ENCODE measurements around the gene PTPRE.
A peak's percentile ranks its signal among the peaks of the same experiment; 100 is the strongest.

The PTPRE gene

DNA sequence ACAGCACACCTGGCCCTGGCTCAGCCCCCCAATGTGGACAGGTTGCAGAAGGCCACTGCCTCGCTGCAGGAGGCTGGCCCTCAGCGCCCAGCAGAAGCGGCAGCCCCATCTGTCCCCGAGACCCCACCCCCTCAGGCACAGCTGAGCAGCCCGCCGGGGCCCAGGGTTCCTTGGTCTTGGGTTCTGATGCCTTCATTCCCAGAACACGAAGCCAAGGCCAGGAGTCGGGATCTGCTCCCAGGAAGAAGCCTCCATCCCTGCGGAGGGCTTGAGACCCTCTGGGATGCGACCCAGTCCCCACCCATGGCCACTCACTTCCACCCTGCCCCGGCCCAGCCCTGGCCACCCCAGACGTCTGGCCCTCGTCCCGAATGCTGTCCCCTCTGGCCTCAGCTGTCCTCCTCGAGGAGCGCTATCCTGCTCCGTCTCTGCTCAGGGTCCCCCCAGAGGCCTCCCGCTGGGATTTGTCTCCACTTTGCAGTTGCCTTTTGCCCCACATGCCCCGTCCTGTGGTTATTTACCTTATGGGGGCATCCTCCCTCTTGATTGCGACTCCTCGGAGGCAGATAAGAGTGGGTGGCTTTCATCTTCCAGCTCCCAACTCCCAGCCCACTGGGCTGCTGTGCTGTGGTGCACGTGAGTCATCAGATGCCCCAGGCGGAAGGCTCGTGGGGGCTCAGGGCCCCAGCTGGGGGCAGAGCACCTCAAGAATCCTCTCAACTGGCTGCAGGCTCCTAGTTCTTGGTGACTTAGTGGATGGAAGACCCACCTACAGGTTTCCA, 121.8 kb downstream of the PTPRE start:
- peak; percentile 43 for DNase-seq

DNA sequence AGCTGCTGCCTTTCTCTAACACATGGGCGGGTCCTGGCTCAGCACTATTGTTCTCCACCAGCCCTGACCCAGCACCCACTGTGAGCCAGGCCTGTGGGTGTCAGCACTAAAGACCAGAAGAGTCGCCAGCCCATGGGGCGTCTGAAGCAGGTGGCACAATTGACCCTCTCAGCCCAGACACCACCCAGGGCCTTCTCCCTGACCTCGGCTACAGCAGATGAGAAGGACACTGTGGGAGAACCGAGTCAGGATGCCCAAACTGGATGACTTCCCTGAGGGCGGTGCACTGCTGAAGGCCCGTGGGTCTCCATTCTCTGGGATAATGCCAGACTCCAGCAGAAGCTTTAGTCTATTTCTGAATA, 122.4 kb downstream of the PTPRE start:
- DNase-seq = peak; percentile 27

DNA sequence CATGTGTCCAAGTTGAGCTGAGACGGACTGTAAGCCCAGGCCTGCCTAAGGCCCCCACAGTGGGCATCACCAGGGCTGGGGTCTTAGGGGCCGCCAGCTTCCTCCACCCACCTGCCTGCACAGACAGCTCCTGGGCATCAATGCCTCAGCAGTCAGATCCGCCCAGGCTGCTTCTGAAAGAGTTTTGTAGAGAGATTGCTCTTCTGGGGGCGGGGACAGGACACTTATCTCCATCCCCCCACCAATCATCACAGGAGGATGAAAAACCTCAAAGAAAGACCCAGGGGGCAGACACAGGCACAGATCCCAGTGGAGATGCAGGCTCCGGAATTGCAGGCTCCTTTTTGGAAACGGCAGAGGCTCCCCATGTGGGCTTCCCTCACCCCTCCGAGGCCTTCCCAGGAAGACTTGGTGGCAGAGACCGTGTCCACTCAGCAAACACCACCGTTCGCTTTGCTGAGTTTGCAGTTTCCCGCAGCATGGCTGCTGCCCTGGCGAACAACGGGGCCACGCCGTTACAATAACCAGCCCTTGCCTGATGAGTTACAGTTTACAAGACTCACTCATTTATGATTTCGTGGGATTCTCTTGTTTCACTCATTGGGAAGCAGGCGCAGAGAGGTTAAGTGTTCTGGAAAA, 122.9 kb downstream of the PTPRE start:
- no peak for DNase-seq

DNA sequence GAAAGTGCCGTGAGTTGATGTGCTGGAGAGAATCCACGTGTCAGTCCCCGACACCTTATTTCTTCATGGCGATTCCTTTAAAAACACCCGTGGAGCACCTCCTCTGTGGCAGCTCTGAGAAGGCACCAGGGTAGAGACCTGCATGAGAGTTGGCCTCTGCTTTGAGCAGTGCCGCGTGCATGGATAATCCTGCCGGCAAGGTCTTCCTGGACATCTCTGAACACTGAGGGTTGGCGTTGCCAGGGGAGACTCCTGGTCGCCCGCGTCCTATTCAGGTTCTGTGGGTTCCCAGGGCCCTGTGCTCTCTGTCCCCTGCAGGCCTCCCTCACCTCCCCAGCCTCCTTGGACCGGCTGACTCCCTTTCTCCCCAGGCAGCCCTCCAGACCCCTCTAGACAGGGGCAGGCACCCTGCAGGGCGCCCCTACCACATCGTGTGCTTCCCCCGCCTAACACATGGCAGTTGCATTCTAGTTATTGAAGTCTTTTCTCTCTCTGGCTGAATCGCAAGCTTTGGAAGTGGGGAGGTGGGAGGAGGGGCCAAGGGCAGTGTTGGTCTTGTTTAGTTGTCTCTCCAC, 123.7 kb downstream of the PTPRE start:
- DNase-seq = no peak

GRCh38 chr10:128031216-128031615, 124.3 kb downstream of the PTPRE start:
- DNase-seq = no peak

- no peak for DNase-seq
Observed at GRCh38 chr10:128032466-128032865, 125.6 kb downstream of the PTPRE start.

DNA sequence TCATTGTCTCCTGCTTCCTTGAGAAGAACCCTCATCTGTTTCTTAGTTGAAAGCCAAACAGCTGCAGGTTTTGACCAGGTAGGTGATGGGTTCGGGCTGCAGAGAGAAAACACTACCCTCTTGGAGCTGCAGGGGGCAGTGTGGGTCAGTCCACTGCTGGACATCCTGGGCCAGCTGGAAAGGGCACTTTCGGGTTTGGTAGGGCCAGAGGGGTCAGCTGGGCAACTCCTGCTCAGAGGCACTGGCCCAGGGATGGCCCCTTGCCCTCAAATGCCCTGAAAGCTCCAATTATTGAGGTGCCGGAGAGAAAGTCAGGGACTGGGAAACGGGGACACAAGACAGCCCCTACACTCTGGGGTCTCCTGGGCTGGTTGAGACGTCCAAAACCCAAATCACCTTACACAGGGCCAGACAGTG, 128.7 kb downstream of the PTPRE start:
- no peak for DNase-seq

- no peak for DNase-seq
Observed at GRCh38 chr10:128036011-128036615, 129.2 kb downstream of the PTPRE start.

DNA sequence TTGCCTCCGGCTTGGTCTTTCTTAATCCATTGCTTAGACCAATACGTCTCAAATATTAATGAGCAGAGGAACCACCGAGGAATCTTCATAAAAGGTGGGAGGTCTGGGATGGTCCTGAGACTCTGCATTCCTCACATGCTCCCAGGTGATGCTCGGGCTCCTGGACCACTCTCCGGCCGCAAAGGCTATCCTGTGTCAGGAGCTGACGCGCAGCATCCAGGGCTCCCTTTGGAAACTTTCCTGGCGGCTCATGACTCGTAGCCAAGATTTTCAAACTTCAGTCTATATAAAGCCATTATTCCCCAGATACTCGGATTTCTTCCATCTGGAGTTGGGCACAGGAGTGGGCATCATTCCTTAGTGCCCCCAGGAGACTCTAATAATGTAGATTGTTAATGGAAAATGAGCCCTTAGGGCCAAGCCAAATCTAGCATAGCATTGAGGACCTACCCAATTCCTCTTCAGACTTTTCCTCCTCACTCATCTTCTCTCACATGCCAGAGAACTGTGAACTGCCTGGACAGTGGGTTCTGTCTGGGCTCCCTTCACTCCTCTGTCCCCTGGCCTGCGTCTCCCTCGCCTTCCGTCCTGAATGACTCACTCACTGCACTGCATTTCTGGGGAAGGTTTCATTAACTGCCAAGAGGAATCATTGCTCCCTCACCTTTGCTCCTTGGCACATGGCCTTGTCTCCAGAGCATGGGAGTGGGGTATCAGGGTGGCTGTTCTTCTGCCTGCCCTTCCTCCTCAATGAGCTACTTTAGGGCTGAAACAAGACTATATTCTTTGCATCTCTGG, 130.0 kb downstream of the PTPRE start:
- DNase-seq = no peak

DNA sequence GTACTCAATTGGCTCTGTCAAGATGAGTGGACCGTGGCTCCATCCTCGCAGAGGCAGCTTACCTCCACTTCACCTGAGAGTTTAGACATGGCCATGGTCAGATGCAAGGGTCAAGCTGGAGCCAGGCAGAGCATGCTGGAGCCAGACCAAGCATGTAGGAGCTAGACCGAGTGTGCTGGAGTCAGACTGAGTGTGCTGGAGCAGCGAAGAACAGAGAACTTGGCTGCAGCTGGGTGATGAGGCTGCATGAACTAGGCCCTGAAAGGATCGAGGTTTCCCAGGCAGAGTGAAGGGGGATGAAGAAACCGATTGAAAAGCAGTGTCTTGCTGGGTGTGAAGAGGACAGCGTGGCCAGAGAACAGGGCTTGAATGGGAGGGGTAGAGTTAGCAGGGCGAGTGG, 133.2 kb downstream of the PTPRE start:
- DNase-seq = no peak

DNA sequence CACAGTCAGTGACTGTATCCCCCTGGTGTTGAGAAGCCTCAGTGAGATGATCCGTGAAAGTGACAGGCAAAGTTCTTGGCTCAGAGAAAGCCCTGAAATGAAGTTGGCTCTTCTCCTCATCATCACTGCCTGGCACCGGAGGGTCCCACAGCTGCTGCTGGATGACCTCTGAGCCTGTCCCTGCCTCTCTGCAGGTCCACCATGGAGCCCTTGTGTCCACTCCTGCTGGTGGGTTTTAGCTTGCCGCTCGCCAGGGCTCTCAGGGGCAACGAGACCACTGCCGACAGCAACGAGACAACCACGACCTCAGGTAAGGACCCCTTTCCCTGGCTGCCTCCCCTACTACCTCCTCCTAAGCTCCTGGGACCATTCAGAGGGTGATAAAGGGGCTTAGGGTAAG, 133.8 kb downstream of the PTPRE start:
- DNase-seq = no peak

- no peak for DNase-seq
Observed at GRCh38 chr10:128042131-128042610, 135.3 kb downstream of the PTPRE start.

DNA sequence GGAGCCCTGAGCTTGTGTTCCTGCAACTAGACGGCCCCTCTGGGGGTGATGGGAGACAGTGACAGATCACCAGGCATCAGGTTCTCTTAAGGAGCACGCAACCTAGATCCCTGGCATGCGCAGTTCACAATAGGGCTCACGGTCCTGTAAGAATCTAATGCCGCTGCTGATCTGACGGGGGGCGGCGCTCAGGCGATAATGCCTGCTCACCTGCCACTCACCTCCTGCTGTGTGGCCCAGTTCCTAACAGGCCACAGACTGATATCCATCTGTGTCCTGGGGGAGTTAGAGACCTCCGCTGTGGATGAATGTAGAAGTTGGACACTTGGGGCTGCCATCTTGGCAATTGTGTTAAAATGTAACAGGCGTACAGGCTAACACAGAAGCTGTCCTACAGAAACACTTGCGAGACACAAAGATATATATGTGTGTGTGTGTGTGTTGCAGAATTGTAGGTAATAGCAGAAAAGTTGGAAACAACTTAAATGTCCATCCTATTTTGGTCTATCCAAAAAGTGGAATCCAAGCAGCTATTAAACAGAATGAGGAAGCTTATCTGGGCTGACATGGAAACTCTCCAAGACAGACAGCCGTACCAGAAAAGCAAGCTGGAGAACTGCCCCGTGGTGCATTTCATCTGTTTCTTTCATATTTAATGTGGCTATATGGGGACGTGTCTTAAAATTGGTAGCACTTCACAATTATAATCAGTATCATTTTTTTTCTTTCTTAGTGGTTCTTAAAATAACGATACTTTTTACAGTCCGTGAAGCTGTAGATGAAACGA, 136.5 kb downstream of the PTPRE start:
- no peak for DNase-seq

DNA sequence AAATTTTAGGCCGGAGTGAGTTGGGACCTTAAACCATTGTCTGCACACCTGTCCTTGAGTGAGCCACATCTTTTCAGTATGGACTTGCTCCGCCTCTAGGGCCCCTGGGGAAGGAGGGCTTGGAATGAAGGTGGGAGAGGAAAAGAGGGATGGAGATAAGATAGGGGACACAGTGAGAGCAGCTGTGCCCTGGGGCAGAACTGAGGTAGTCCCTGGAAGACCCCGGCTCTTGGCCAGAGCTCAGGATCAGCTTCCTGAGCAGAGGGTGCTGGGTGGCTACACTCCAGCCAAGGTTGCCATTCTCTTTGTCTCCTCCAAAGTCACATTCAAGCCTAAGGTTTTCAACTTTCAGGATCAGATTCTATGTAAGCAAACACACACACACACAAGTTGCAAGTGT, 137.3 kb downstream of the PTPRE start:
- no peak for DNase-seq

DNA sequence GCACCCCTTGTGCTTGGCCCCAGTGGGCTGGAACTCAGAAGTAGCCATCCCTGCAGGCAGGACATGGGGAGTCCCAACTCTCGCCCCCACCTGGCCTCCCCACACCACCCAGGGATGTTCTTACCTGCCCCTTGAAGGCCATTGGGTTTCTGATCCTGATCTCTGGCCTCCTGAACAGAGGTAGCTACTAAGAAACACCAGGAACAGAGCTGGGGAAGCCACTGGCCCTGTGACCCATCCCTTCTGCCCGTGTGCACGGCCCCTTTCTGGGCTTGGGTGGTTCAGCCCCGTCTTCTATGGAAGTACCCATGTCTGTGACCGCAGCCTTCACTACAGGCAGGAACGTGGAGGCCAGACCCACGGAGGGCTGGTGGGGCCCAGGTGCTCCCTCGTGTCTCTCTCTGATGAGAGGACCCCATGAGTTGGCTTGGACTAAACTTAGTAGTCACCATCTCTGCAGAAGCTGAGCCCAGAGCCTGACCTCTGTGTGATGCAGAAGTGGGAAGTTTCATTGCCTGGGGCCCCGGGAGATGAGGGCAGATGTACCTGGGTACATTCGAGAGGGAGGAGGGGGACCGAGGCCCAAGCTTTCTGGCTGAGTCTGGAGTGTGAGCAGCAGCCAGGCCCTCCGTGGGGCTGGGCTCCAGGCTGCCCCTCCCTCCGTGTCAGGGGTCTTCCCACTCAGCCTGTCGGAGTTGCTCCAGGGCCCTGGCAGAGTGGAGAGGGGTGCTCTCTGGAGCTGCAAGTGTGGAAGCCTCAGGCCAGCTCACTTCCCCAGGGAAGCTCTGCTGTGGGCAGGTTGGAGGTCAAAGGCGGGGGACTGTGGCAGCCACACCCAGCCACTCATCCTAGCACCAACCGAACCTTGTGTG, 138.3 kb downstream of the PTPRE start:
- DNase-seq = no peak

DNA sequence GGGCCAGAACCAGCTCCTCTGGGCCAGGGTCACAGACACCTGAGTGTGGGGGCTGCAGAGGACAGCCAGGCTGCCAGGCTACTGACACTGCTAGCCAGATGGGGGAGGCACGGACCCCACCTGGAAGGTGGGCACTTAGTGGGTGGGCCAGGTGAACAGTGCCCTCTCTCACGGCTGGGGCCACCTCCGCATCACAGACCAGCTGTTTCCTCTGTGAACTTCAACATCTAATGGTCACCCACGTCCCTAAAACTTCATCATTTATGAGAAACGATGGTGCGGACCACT, 138.9 kb downstream of the PTPRE start:
- no peak for DNase-seq

- DNase-seq = no peak
Observed at GRCh38 chr10:128046156-128046952, 139.5 kb downstream of the PTPRE start.

DNA sequence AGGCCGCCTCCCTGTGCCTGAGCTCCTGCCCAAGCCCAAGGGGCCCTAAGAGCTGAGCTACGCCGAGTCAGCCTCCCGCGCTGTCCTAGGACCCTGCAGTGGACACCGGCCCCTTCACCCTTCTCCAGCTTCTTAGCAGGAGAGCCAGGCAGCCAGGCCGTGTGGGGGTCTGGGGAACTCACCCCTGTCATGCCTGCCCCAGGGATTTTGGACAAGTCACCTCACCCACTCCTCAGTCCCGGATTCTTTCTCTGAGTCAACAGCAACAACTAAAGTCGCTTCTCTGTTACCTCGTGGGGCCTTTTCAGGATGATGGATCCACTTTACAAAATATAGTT, 140.0 kb downstream of the PTPRE start:
- no peak for DNase-seq

DNA sequence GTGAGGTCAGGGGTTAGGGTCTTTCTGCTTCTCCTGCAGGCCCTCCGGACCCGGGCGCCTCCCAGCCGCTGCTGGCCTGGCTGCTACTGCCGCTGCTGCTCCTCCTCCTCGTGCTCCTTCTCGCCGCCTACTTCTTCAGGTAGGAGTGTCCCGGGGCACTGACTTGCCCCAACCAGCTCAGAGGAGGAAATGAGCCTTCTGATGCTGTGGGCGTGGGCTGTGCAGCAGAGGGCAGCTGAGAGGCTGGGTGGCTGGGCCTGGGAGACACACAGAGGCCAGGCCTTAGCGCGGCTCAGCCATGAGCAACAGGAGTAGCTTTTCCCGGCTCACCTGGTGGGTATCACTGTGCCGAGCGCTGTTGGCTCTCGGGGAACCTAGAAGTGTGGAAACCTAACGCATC, 140.4 kb downstream of the PTPRE start:
- peak; percentile 54 for DNase-seq

- DNase-seq = no peak
Observed at GRCh38 chr10:128047991-128048818, 141.3 kb downstream of the PTPRE start.

All from right forelimb (tissue), 1 donor.